B cell (primary cell): ENCODE results near the gene TFDP3. TPM values are rescaled to one million over a fixed set of nuclear protein-coding genes. Genes with fewer than 3 reads are reported as not detected.

Experiments
- ATAC-seq: fragments of 200-7000 bp; cut with Tn5 transposase; one replicate; pipeline ENCODE4 v1.10.0; 2021; ENCODE audit warnings: low read depth, mild to moderate bottlenecking, moderate number of reproducible peaks, moderate library complexity
- CTCF ChIA-PET: fragments of 350-600 bp; sonication (Branson Sonifier 250); formaldehyde crosslinking; loops from one replicate; lab custom pipeline; 2021; ENCODE audit warnings: antibody characterized with exemption, inconsistent platforms; lab: Charles Lee
- POLR2A ChIA-PET: fragments of 350-600 bp; sonication (Branson Sonifier 250); formaldehyde crosslinking; loops from one replicate; lab custom pipeline; 2021; ENCODE audit warnings: antibody characterized with exemption; lab: Charles Lee
- DNase-seq: peaks from one replicate; pipeline ENCODE4 v3.0.0; 2013
- H2AFZ ChIP-seq: 2 replicates; pipeline ENCODE4 v1.6.1; 2012; ENCODE audit warnings: mild to moderate bottlenecking, low read depth, low read length; ENCODE audit not compliant: insufficient read depth, poor library complexity, severe bottlenecking
- H3K27ac ChIP-seq, 2 donors: 1 replicate in 1 of 2; 2 replicates in 1 of 2; pipeline ENCODE4 v1.5.1; 2012 to 2013; ENCODE audit warnings: low read length in 2 of 2, mild to moderate bottlenecking in 2 of 2, moderate library complexity in 1 of 2
- H3K27me3 ChIP-seq, 4 experiments: fragments of 200-600 bp in 1 of 4; sonication (generic) in 1 of 4; replicated peaks in 1 of 4; 1 replicate in 2 of 4; 2 replicates in 2 of 4; pipeline versions ENCODE4 v1.6.1 to v1.7.0; 2013 to 2016; ENCODE audit warnings: low read length in 3 of 4, mild to moderate bottlenecking in 2 of 4, mixed read lengths in 1 of 4, moderate library complexity in 1 of 4; ENCODE audit not compliant: insufficient read depth in 4 of 4, control insufficient read depth in 3 of 4; ENCODE audit errors: control extremely low read depth in 1 of 4
- H3K36me3 ChIP-seq, 2 experiments: replicated peaks in 1 of 2; 1 replicate in 1 of 2; 2 replicates in 1 of 2; pipeline versions ENCODE4 v1.6.1 to v1.7.1; 2013; ENCODE audit warnings: low read length in 1 of 2; ENCODE audit not compliant: insufficient read depth in 2 of 2, control insufficient read depth in 1 of 2; ENCODE audit errors: control extremely low read depth in 1 of 2, extremely low read depth in 1 of 2
- H3K4me1 ChIP-seq, 2 donors: fragments of 200-600 bp in 1 of 2; sonication (generic) in 1 of 2; 1 replicate in 1 of 2; 2 replicates in 1 of 2; pipeline versions ENCODE4 v1.5.1 to v1.6.1; 2013 to 2017; ENCODE audit warnings: low read length in 2 of 2; ENCODE audit not compliant: control insufficient read depth in 2 of 2, insufficient read depth in 2 of 2
- H3K4me2 ChIP-seq: replicated peaks from 2 replicates; pipeline ENCODE3; 2012; ENCODE audit warnings: mild to moderate bottlenecking, low read depth, low read length; ENCODE audit not compliant: poor library complexity, severe bottlenecking
- H3K4me3 ChIP-seq, 5 experiments: fragments of 200-600 bp in 1 of 5; sonication (generic) in 1 of 5; 1 replicate in 3 of 5; 2 replicates in 2 of 5; pipeline versions ENCODE4 v1.5.1 to v1.7.0; 2011 to 2016; ENCODE audit warnings: low read length in 4 of 5, mild to moderate bottlenecking in 4 of 5, low read depth in 2 of 5, control low read depth in 1 of 5, moderate library complexity in 1 of 5; ENCODE audit not compliant: insufficient read depth in 1 of 5; ENCODE audit errors: control extremely low read depth in 1 of 5, extremely low read depth in 1 of 5
- H3K79me2 ChIP-seq: fragments of 200-600 bp; sonication (generic); one replicate; pipeline ENCODE4 v1.6.0; 2016; ENCODE audit warnings: low read length; ENCODE audit not compliant: control insufficient read depth, insufficient read depth
- H3K9ac ChIP-seq: fragments of 200-600 bp; sonication (generic); 2 replicates; pipeline ENCODE4 v1.6.1; 2017; ENCODE audit warnings: mild to moderate bottlenecking, low read length, moderate library complexity
- H3K9me3 ChIP-seq, 3 donors: one replicate each; pipeline versions ENCODE4 v1.6.1 to v1.7.1; 2013; ENCODE audit warnings: low read length in 2 of 3; ENCODE audit not compliant: control insufficient read depth in 2 of 3, insufficient read depth in 1 of 3; ENCODE audit errors: control extremely low read depth in 1 of 3
- H4K20me1 ChIP-seq: 2 replicates; pipeline ENCODE4 v1.6.0; 2012; ENCODE audit warnings: mild to moderate bottlenecking, low read length; ENCODE audit not compliant: insufficient read depth, control insufficient read depth, poor library complexity, severe bottlenecking
- H3K27ac Mint-ChIP-seq: one replicate; pipeline ENCODE4 v1.8.0; 2021; ENCODE audit warnings: mixed read lengths
- H3K27me3 Mint-ChIP-seq: one replicate; pipeline ENCODE4 v1.8.0; 2021; ENCODE audit warnings: mixed read lengths
- H3K4me1 Mint-ChIP-seq: one replicate; pipeline ENCODE4 v1.8.0; 2021; ENCODE audit warnings: mixed read lengths
- H3K4me3 Mint-ChIP-seq: one replicate; pipeline ENCODE4 v1.8.0; 2021; ENCODE audit warnings: mixed read lengths
- H3K9me3 Mint-ChIP-seq: one replicate; pipeline ENCODE4 v1.8.0; 2022; ENCODE audit warnings: mixed read lengths; ENCODE audit not compliant: insufficient read depth
- CTCF ChIP-seq: fragments of 200-600 bp; IDR thresholded peaks from one replicate; pipeline ENCODE4 v1.8.0; 2022; ENCODE audit warnings: antibody characterized with exemption, mild to moderate bottlenecking
- EZH2 ChIP-seq: IDR thresholded peaks from 2 replicates; pipeline ENCODE4 v1.6.1; 2012; ENCODE audit warnings: borderline replicate concordance, low read depth, mild to moderate bottlenecking, moderate library complexity, low read length; ENCODE audit not compliant: insufficient read depth, poor library complexity, severe bottlenecking
- WGBS: methylation state at CpG from one replicate; pipeline ENCODE4 v1.1.5; 2013; ENCODE audit warnings: missing lambda C conversion rate; ENCODE audit not compliant: insufficient coverage; 5-methylcytosine and 5-hydroxymethylcytosine counted together
- intact Hi-C: fragments of 100-400 bp; cut with micrococcal nuclease; formaldehyde crosslinking; loops from one replicate; pipeline ENCODE4 v1.10.0; 2022
- polyA plus RNA-seq: library from polyadenylated mRNA; depleted of rRNA; stranded (reverse); fragments of >200 nt; gene quantifications from 2 replicates; pipeline ENCODE4 v1.2.3, GENCODE V29; 2012
- total RNA-seq, 2 donors: library from RNA; stranded (reverse); fragments of 120-200 nt in 1 of 2; gene quantifications; 1 replicate in 1 of 2; 2 replicates in 1 of 2; pipeline versions ENCODE4 v1.2.3 to v1.2.4, GENCODE V29; 2013 to 2022

The TFDP3 gene
- total and polyA plus RNA-seq, 2 donors (not counting 1 experiment from before 2014, with no cell fraction given): not detected

DNA sequence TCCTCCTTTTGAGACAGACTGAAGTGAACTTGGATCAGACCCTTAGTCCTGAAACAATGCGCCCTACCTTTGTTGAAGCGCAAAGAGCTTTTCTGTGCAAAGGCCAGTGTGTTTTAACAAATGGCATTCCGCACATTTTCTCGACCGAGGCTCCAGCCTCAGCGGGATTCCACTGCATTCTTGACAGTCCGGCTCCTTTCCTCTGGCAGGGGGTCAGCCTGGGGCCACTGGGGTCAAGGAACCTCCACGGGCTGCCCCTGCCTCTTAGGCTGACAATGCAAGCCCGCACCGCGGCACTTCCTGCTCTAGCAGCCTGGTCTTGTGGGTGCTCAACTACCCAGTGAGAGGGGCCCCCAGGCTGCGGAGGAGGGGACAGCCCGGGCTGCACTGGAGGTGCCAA, 47.2 kb upstream of the TFDP3 start:
- H3K4me1 ChIP-seq: no peaks in the 10 kb centered on the region
- no peaks in the 10 kb centered on the region for H3K9me3 ChIP-seq
- no peak for DNase-seq
- no peaks in the 10 kb centered on the region for H3K36me3 ChIP-seq
- ATAC-seq: no peak
- no peak overlapping the region for H3K4me3 ChIP-seq
- ChIA-PET CTCF (no interaction called here), POLR2A (no interaction called here)
- TF ChIP-seq EZH2: no peak
- no peaks in the 10 kb centered on the region for H3K9me3 Mint-ChIP-seq
- H3K4me1 Mint-ChIP-seq: no peaks in the 10 kb centered on the region
- WGBS: 39% methylated on average over 11 of the region's 13 CpGs
- H2AFZ ChIP-seq: no peak overlapping the region
- H3K27me3 Mint-ChIP-seq: no peaks in the 10 kb centered on the region
- no peak overlapping the region for H3K27ac Mint-ChIP-seq
- H3K27me3 ChIP-seq: no peaks in the 10 kb centered on the region
- H3K27ac ChIP-seq: no peak overlapping the region
- H3K4me3 Mint-ChIP-seq: no peak overlapping the region
- H3K79me2 ChIP-seq: no peaks in the 10 kb centered on the region
- no peaks in the 10 kb centered on the region for H4K20me1 ChIP-seq
- no peak overlapping the region for H3K9ac ChIP-seq
- no peak overlapping the region for H3K4me2 ChIP-seq
- intact Hi-C loops: no loop called here

GRCh38 chrX:133258481-133258880, 40.3 kb upstream of the TFDP3 start:
- H3K4me3 Mint-ChIP-seq: no peak overlapping the region
- POLR2A ChIA-PET: no interaction called here

More at GRCh38 chrX:133258481-133258880, 40.3 kb upstream of the TFDP3 start:
- no peaks in the 10 kb centered on the region for H3K27me3 Mint-ChIP-seq
- ATAC-seq: no peak
- Histone ChIP-seq H2AFZ (no peak overlapping the region), H3K79me2 (no peaks in the 10 kb centered on the region), H3K36me3 (no peaks in the 10 kb centered on the region), H3K4me3 (no peak overlapping the region), H3K27ac (no peak overlapping the region), H3K4me2 (no peak overlapping the region), H3K9ac (no peak overlapping the region), H3K4me1 (no peaks in the 10 kb centered on the region), H4K20me1 (no peaks in the 10 kb centered on the region), H3K9me3 (no peaks in the 10 kb centered on the region), H3K27me3 (no peaks in the 10 kb centered on the region)
- no peak for DNase-seq
- H3K27ac Mint-ChIP-seq: no peak overlapping the region
- intact Hi-C loops: no loop called here
- no peaks in the 10 kb centered on the region for H3K9me3 Mint-ChIP-seq
- CTCF ChIA-PET: no interaction called here
- TF ChIP-seq CTCF (no peak), EZH2 (no peak)
- no peaks in the 10 kb centered on the region for H3K4me1 Mint-ChIP-seq
